ENCODE measurements around the gene NDUFB6. TPM values are rescaled to one million over a fixed set of nuclear protein-coding genes. Genes with fewer than 3 reads are reported as not detected.

The NDUFB6 gene
- total RNA-seq, 2 donors from 2014 or later: 6.9 to 7.5 TPM

DNA sequence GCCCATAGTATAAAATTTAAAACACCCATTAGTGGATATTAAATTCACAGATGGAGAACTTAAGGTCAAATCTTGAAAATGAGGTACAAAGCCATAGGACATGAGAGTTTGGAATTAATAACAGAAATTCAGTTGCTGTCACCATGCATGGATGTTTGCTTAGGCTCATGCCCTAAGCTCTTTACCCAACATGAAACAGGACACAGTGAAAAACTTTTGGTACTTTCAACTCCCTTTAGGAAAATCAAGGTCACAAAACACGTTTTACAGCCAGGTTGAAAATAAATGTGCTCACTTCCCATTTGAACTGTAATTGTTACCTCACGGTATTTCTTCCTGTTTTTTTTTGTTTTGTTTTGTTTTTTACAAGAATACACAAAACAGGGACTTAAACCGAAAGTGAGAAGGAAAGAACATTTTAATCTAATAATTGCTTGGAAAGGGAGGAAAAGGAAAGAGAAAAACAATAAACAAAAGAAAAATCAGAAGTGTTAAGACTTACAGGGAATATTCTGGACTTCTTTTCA is 14.5 kb downstream of the NDUFB6 start:
- no peaks in the 10 kb centered on the region for H3K4me1 ChIP-seq
- no peak for TF ChIP-seq POLR2A (IDR thresholded peaks at IDR 0.05)
- TF ChIP-seq, protein P1, sequence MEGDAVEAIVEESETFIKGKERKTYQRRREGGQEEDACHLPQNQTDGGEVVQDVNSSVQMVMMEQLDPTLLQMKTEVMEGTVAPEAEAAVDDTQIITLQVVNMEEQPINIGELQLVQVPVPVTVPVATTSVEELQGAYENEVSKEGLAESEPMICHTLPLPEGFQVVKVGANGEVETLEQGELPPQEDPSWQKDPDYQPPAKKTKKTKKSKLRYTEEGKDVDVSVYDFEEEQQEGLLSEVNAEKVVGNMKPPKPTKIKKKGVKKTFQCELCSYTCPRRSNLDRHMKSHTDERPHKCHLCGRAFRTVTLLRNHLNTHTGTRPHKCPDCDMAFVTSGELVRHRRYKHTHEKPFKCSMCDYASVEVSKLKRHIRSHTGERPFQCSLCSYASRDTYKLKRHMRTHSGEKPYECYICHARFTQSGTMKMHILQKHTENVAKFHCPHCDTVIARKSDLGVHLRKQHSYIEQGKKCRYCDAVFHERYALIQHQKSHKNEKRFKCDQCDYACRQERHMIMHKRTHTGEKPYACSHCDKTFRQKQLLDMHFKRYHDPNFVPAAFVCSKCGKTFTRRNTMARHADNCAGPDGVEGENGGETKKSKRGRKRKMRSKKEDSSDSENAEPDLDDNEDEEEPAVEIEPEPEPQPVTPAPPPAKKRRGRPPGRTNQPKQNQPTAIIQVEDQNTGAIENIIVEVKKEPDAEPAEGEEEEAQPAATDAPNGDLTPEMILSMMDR (IDR thresholded peaks at IDR 0.05): no peak
- intact Hi-C loops (cut with DNase I): no loop called here
- no peak overlapping the region for H3K27ac ChIP-seq
- no peak for DNase-seq
- H3K4me3 ChIP-seq: no peak overlapping the region
- H3K9me3 ChIP-seq: no peaks in the 10 kb centered on the region
- H3K36me3 ChIP-seq (replicated peaks in 1 of 2; ENCODE audit: insufficient read depth in 1 of 2, low read depth in 2 of 2): no peaks in the 10 kb centered on the region
- no peak for ATAC-seq
- H3K27me3 ChIP-seq: no peaks in the 10 kb centered on the region
- 33 to 35% methylated on average over 3 of the region's 3 CpGs for WGBS, 2 donors

DNA sequence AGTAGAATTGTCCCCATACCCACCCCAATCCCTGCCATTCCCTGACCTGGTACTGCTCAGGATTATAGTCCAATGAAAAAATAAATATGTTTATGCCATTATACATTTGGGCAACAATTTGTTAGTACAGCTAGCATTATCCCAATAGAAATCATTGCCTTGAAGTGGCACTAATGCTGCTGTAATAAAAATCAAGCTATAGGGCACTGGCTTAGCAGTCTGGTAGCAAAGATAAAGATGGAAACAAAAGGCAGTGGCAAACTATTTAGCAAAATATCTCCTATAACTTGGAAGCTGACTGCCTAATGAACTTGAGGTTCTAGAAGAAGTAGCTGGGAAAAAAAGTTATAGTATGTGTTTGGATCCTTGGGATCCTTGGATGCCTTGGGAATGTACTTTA is 18.4 kb downstream of the NDUFB6 start:
- DNase-seq (no peak), ATAC-seq (no peak)
- Histone ChIP-seq H3K4me3 (no peak overlapping the region), H3K9me3 (no peaks in the 10 kb centered on the region), H3K4me1 (peaks cover 18% of the 10 kb centered on the region), H3K27me3 (no peaks in the 10 kb centered on the region), H3K27ac (no peak overlapping the region), H3K36me3 (replicated peaks in 1 of 2; ENCODE audit: insufficient read depth in 1 of 2, low read depth in 2 of 2) (no peaks in the 10 kb centered on the region)
- TF ChIP-seq, protein P1 (IDR thresholded peaks at IDR 0.05): no peak
- TF ChIP-seq POLR2A (IDR thresholded peaks at IDR 0.05): no peak
- intact Hi-C loops (cut with DNase I): no loop called here

DNA sequence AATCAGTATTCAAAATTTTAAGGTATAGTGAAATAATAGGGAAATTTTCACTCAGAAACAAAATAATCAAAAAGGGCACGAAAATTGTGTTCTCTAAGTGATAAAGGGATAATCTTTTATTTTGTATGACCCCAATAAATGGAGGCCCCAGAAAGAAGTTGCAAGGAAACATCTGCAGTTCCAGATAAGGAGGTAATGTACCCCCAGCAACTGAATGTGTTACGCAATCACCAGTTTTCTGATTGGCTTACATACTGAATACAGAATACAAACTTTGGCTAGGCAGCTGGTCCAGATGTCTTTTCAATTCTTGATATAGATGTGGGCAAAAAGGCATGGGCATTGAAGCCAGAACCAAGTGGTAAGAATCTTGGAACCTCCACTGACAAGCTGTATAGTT is 18.9 kb downstream of the NDUFB6 start:
- no peak overlapping the region for H3K4me3 ChIP-seq
- 70 to 73% methylated on average over 2 of the region's 2 CpGs for WGBS, 2 donors
- intact Hi-C loops (cut with DNase I): no loop called here
- H3K27me3 ChIP-seq: no peaks in the 10 kb centered on the region
- TF ChIP-seq, protein P1 (IDR thresholded peaks at IDR 0.05): no peak
- no peak for TF ChIP-seq POLR2A (IDR thresholded peaks at IDR 0.05)
- H3K4me1 ChIP-seq: peaks cover 18% of the 10 kb centered on the region
- no peaks in the 10 kb centered on the region for H3K36me3 ChIP-seq (replicated peaks in 1 of 2; ENCODE audit: insufficient read depth in 1 of 2, low read depth in 2 of 2)
- no peak for ATAC-seq
- DNase-seq: no peak
- no peak overlapping the region for H3K27ac ChIP-seq
- H3K9me3 ChIP-seq: no peaks in the 10 kb centered on the region

DNA sequence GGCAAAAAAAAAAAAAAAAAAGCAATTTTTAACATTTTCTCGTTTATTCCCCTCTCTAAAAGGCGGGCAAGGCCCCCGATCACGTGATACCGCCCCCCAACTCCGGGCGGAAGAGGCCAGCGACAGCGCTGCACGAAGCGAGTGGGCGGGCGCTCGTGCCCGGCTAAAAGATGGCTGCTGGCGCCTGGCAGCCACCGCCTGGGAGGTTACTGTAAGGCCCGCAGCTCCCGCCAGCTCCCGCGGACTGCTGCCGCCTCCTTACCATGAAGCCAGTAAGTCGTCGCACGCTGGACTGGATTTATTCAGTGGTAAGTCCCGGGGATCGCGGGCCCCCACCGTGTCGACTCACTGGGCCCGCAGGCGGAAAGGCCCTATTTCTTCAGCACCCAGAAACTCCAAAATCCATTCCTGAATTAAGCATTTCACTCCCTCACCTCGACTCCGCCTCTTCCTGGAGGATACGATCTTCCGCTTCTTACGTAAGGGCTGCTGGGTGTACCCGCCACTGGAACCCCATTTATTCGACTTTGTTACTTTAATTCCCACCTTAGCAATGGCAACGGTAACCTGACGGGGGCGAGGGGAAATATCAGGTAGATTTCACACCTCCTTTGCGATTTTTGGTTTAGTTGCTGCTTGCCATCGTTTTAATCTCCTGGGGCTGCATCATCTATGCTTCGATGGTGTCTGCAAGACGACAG is 20.6 kb downstream of the NDUFB6 start, which contains the start of the genes SMIM27 and TOPORS:
TSS of gene SMIM27 (plus strand) at position 156 of the 701 bp plus-strand sequence. CDS start at position 264, 108 bp downstream.
TSS of gene TOPORS (minus strand) at position 415 of the 701 bp plus-strand sequence. CDS start at position 265, 150 bp downstream.
- Histone ChIP-seq H3K4me1 (peaks cover 18% of the 10 kb centered on the region), H3K36me3 (replicated peaks in 1 of 2; ENCODE audit: insufficient read depth in 1 of 2, low read depth in 2 of 2) (no peaks in the 10 kb centered on the region), H3K4me3 (peak within 1 kb of the TSS; percentile 57 to 73), H3K27me3 (no peaks in the 10 kb centered on the region), H3K27ac (peak within 1 kb of the TSS; percentile 92 to 99 (median 95)), H3K9me3 (no peaks in the 10 kb centered on the region)
- TF ChIP-seq, protein P1 (IDR thresholded peaks at IDR 0.05): peak in 2 of 7 experiments; percentile 6 to 13
- TF ChIP-seq POLR2A (IDR thresholded peaks at IDR 0.05): peak; percentile 66 to 89 (median 88)
- 0% methylated on average over 42 to 46 of the region's 46 CpGs for WGBS, 2 donors
- peak; percentile 92 for ATAC-seq
- intact Hi-C loops (cut with DNase I): no loop called here
- peak; percentile 89 to 90 (median 90) for DNase-seq

All from body of pancreas (tissue), 4 donors.